Activated T-cell treated with anti-CD3 and anti-CD28 coated beads, Interleukin-2, amount 50 U/mL, for 1 hour (primary cell): ENCODE results near the gene GTF2F2.

Experiments used
- DNase-seq: peaks from one replicate; pipeline ENCODE4 v3.0.0-alpha.2; 2020

The GTF2F2 gene

GRCh38 chr13:45132369-45133064 lies 12.2 kb downstream of the GTF2F2 start:
- DNase-seq = no peak

GRCh38 chr13:45133396-45134118 lies 13.2 kb downstream of the GTF2F2 start:
- DNase-seq = no peak

- DNase-seq = no peak
Measured at GRCh38 chr13:45136741-45137504, 16.6 kb downstream of the GTF2F2 start.

GRCh38 chr13:45137526-45137925 lies 17.2 kb downstream of the GTF2F2 start:
- DNase-seq = no peak

GRCh38 chr13:45138282-45138681 lies 18.0 kb downstream of the GTF2F2 start:
- DNase-seq = no peak

- DNase-seq = no peak
Measured at GRCh38 chr13:45141369-45141768, 21.1 kb downstream of the GTF2F2 start.

- DNase-seq = no peak
Measured at GRCh38 chr13:45142440-45143345, 22.4 kb downstream of the GTF2F2 start.

- DNase-seq = no peak
Measured at GRCh38 chr13:45143346-45143751, 23.0 kb downstream of the GTF2F2 start.

GRCh38 chr13:45149964-45150363 lies 29.7 kb downstream of the GTF2F2 start:
- no peak for DNase-seq

- no peak for DNase-seq
Measured at GRCh38 chr13:45156565-45157361, 36.5 kb downstream of the GTF2F2 start.

GRCh38 chr13:45162194-45162593 lies 41.9 kb downstream of the GTF2F2 start:
- DNase-seq = no peak

- no peak for DNase-seq
Measured at GRCh38 chr13:45162821-45163220, 42.5 kb downstream of the GTF2F2 start.

GRCh38 chr13:45166858-45167257 lies 46.5 kb downstream of the GTF2F2 start:
- DNase-seq = no peak

- no peak for DNase-seq
Measured at GRCh38 chr13:45167611-45168554, 47.6 kb downstream of the GTF2F2 start.

GRCh38 chr13:45168555-45168930 lies 48.2 kb downstream of the GTF2F2 start:
- DNase-seq = no peak

GRCh38 chr13:45174478-45174877 lies 54.2 kb downstream of the GTF2F2 start:
- no peak for DNase-seq

GRCh38 chr13:45178349-45179162 lies 58.2 kb downstream of the GTF2F2 start:
- no peak for DNase-seq

- DNase-seq = no peak
Measured at GRCh38 chr13:45179428-45179827, 59.1 kb downstream of the GTF2F2 start.

GRCh38 chr13:45180303-45180702 lies 60.0 kb downstream of the GTF2F2 start:
- DNase-seq = no peak
